ENCODE measurements around the gene NODAL. TPM values are rescaled to one million over a fixed set of nuclear protein-coding genes. Genes with fewer than 3 reads are reported as not detected.

Gene NODAL
- total RNA-seq, 1 donor from 2014 or later: not detected

DNA sequence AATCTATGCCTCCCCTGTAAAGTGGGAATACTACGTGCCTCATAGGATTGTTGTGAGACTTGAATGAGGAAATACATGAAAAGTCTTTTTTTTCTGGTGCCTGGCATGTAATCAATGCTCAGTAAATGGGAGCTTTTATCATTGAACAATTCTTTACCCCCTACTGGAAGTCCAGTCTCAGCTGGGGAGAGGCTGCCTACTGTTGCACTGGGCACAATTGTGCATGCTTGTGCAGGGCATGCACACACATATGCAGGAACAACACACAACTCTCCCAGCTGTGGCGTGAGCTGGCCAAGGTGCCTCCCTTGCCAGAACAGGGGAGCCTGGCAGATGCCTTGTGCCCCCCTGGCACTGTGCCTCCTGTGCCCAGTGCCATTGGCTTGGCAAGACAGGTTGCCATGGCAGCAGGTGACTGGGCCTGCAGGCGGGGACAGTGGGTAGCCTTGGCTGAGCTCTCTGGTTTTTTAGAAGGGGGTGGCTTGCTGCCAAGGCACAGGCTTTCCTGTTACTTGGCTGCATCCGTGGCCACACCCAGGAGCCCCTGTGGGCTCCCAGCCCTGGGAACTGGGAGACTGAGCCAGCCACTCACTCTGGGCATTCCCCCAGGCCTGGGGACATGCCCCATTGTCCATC is 21.0 kb upstream of the NODAL start:
- no peak for DNase-seq

DNA sequence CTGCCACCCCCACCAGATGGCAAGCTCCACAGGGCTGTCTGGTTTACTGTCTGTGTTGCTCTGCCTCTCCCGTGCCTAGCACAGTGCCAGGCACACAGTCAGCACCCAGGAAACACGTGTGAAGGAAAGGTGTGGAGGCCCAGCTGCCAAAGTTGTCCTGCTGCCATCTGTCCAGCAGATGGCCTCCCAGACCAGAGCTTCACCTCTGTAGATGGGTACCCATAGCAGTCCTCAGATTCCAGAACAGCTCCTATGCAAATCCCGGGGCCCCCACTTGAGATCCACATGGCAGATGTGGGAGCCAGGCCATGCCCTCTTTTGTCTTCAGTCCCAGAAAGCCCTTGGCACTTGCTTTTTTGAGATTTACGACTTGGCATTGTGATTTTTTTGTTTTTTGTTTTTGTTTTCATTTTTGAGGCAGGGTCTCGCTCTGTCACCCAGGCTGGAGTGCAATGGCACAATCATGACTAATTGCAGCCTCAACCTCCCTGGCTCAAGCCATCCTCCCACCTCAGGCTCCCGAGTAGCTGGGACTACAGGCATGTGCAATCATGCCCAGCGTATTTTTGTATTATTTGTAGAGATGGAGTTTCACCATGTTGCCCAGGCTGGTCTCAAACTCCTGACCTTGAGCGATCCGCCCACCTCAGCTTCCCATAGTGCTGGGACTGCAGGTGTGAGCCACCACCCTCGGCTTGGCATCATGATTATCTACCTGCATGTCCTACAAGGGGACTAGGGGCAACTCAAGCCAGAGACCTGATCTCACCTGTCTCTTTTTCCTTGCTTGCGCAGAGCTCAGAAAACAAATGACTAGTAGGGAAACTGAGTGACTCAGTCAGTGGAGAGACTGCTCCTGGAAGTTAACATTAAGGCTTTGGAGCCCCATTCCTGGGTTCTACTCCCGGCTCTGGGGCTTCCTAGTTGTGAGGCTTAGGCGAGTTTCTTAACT is 20.2 kb upstream of the NODAL start:
- no peak for DNase-seq

DNA sequence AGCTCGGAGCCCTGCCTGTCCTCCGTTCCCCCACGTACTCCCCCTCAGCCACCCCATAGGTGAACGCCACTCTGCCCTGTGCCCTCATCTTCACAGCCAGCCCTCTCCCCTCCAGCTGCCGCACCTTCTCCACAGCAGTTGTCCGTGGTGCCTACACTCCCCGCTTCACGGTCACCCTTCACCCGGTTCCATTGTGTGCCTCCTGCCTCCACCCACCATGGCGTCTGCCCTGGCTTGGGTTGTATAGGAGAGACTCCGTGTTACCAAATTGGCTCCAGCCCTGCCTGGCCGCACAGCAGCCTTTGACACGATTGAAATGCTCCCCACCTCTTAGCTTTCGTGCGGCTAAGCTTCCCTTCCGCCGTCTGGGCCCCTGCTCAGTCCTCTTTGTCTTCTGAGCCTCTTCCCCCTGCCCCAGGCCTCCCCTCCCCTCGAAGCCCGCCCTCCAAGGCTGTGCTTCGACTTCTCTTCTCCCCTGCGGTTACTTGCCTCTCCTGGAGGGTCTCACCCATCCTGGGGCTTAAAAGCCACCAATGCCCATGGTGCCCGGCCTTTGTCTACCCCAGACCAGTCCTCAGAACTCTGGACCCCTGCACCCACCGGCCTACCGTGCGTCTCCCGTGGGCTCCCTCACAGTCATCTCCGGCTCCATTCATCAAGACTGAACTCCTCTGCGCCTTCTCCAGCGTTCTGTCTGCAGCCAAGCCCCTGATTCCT is 18.5 kb upstream of the NODAL start:
- DNase-seq: no peak

DNA sequence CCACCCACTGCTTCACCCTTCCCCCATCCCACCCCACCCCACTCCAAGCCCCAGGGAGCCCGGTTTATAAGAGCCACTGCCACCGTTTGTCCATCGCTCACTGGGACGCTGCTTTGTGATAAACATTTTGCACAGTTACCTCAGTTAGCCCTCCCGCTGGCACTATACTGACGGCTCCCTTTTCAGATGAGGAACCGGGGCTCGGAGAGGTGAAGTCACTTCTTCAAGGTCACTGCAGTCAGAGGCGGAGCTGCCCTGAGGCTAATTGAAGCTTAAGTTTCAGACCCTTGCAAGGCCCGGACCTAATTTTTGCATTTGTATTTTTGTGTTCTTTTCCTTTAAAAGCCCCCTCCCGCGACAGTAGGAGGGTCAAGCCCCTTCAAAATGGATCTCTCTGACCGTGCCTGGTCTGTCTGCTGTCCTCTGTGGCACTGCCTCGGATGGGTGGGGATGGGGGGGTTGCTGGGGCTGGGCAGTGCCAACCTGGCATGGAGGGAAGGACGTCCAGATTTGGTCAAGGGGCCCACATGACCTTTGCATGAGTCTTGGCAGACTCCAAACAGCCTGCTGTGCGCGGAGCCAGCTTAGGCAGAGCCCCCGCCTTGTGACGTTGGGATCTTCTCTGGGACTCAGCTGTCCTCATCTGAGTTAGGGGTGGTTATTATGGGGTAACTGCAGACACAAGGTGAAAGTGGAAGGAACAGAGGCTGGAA is 17.7 kb upstream of the NODAL start:
- no peak for DNase-seq

DNA sequence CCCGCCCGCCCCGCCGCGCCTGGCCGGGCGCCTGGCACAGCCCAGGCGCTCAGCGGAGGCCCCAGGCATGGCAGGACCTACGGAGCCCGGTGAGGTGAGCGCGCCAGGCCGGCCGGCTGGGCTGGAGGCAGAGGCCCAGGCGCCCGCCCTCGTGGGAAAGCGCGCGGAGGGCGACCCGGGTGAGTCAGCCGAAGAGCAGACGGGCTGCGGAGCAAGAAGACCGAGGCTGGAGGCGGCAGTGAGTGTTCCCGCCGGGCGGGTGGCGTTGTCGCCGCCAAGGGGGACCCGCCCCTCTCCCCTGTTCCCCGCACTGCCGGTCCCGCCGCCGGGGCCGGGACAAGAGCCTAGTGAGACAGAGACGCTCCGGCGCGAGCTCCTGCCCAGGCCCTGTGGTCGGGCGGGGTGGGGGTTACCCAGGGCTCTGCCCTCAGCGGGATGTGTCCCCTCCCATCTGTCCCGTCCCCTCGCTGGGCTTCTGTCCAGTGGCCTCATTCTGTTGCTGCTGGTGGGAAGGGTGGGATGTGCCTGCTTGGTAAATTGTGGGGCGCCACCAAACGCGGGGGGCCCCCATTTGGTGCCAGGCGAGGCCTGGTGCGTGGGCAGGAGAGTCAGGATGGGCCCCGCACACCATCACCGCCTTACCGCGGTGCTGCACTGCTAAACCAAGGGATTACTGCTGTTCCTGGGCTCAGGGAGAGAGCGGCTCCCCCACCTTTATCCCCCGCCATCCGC is 17.0 kb upstream of the NODAL start:
- no peak for DNase-seq

DNA sequence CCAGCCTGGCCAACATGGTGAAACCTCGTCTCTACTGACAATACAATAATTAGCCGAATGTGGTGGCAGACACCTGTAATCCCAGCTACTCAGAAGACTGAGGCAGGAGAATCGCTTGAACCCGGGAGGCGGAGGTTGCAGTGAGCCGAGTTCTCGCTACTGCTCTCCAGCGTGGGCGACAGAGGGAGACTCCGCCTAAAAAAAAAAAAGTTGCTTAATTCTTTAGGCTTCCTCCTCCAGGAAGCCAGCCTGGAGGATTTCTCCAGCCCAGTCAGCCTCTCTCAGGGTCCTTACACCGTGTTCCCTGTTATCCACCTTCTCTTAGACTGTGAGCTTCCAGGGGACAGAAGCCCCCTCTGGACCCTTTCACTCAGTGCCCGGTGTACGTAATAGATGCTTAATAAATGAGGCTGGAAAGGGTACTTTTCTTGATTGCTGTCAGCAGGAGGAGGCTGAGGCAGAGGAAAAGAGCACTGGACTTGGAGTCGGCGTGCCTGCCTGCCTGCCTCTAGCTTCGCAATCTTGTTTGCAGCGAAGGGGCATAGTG is 16.4 kb upstream of the NODAL start:
- DNase-seq: no peak

DNA sequence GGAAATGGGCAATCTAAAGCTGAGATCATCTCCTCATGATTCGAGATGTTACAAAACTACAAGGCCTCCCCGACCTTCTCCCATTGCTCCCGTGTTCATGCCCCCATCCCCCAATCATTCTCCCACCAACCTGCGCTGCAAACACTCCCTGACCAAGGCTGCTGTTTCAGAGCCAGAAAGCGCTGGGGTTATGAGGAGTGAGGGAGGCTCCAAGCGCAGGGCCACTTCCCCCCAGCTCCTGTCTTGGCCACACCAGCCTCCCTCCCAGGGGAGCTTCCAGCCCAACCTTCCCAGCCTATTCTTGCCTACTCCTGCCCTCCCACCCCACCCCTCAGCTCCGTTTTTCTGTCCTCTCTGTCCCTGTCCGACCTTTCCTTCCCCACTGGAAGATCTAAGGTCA is 14.7 kb upstream of the NODAL start:
- no peak for DNase-seq

DNA sequence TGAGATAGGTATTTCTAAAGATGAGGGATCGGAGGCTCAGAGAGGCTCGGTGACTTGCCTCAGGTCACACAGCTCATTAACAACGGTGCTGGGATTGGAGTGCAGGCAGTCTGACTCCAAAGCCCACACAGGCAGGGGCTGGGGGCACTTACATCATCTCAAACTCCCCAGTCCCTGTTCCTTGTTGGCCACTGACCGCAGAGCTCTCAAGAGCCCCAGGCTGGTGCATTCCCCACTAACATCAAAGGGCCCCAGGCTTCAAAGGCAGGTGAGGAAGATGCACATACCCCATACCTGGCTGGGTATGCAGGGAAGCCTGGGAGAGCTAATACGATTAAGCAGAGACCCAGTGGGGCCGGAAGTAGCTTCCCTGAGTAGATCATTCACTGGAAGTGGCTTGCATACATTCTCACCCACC is 13.7 kb upstream of the NODAL start:
- no peak for DNase-seq

DNA sequence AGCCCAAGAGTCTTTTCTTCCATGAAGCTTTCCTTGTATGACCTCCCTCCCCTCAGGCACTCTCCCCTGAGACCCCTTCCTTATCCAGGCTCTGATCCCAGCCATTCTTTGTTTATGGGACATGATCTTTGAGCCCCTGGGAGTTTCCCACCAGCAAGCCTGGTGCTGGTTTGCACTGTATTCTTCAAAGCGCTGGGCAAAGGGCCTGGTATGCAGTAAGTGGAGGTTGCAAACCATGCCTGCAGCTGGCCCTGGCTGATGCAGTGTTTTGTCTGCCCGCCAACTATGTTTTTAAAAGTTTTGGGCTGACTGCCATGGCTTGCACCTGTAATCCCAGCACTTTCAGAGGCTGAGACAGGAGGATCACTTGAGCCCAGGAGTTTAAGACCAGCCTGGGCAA is 6.8 kb upstream of the NODAL start:
- DNase-seq: no peak

DNA sequence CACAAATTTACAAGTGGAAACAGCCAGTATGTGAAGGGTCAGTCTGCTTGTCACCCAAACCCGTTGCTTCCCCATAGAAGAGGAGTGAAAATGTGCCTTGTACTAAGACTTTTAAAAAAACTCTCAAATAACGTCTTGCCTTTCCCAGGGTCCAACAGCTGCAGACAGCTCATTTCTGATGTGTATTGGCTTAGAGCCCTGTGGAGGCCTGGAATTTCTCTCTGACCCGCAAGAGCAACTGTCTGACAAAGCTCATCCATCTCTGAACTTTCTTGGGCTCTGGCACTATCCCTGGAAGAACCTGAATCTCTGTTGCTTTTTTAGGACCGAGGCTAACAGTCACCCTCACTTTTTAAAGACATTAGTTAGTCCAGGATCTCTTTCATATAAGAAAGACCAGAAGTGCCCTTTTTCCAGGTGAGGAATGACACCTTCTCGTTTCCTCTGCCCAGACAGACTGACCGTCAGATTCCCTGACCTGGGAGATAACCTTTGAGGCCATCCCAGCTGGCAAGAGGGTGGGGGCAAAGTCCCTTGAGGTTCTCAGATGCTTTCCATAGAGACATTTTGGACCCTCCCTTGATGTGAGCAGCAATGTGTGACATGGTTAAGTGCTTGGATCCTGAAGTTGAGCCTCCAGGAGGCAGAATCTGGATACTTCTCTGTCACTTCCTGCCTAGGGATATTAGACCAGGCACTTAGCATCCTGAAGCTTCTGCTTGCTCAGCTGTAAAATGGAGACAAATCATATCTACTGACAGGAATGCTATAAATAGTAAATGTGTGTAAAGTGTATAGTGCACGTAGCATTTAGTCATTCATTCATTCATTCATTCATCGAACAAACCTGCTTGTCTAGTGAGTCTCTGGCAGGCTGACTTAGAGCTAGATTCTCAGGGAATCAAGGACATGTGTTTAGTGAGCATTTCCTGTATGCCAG is 4.5 kb upstream of the NODAL start:
- DNase-seq: peak; percentile 9

DNA sequence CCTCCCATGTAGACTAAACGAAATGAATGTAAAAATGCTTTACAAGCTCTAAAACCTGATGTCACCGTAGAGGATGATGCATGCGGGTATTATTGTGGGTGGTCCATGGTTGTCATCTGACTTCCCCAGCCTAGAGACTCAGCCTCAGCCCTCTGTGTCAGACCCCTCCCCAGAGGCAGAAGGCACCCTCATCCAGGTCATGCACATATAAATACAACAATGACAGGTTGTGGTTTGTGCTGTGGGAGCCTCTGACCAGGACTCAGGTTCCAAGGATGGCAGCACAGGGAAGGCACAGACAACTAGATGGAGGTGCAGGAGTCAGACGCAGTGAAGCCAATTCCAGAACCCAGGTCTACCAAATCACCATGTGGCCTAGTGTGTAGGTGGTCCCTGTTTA is 3.3 kb upstream of the NODAL start:
- no peak for DNase-seq

DNA sequence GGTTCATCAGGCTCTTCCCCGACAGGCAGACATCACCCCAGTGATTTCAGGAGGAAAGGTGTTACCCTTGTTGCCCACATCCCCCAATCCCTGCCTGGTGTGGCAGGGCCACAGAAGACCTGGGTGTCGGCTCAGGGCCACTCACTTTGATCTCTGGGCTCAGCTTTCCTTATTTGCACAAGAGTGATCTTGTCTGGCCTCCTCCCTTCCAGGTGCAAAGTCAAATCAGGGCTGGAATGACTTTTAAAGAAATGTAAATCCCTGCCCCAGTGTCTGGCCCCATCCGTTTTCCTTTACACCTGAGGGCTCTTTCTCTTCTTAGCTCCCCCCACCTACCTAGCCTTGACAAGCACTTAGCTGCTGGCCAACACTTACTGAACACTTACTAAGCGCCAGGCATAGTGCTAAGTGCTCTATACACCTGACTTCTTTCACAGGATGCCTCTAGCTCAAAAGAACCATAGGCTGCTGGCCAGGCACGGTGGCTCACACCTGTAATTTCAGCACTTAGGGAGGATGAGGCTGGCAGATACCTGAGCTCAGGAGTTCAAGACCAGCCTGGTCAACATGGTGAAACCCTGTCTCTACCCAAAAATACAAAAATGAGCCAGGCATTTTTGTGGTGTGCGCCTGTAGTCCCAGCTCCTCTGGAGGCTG is 979 bp upstream of the NODAL start:
- no peak for DNase-seq

DNA sequence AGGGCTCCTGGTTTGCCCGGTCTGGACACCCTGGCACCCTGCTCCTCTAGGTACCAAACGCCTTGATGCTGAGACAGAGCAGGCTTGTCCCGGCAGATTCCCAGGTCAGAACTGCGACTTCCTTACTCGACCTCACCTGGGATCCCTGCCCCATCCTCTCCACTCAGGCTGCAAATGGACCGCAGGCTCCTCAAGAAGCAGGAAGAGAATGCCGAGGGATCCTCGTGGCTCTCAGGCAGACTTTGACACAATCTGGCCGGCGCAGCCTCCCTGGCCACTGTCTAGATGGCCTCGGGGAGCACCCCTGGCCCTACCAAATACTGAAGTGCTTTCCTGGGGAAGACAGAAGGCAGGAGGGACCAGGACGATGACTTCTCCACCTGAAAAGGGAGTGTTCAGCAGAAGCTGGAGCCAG is 421 bp upstream of the NODAL start:
- DNase-seq: no peak

DNA sequence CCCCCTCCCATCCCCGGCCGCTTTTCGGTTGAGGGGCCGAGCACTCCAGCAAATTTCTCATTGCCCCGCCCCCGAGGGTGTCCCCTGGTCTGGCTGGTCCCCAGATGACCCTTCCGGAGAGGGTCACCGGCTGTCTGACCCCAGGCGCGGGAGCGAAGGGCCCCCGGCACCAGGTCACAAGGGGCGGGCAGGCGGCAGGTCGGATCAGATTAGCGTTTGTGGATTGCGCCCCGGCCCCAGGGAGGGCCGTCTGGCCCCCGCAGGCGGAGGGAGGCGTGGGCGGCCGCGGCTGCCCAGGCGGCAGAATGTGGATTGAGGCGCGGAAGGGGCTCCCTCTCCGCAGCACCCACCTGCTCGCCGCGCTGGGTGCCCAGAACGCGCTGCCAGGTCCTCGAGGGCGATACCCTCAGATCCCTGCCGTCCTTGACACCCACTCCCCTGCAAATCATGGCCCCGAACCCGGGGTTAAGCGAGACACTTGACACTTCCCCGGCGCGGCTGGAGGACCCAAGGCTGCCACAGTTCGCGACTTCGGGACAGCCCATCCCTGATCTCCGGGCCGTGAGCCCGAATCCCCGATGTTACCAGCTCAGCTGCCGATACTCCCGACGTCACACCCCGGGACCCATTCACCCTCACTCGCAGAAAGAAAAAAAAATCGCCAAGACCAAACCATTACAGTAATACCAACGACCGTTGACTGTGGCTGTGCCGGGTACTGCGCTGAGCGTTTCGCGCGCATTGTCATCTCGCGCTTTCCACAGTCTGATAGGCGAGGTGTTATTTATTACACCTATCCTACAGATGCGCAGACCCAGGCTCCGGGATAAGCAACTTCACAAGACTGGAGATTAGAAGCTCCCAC is 953 bp downstream of the NODAL start:
- DNase-seq: no peak

DNA sequence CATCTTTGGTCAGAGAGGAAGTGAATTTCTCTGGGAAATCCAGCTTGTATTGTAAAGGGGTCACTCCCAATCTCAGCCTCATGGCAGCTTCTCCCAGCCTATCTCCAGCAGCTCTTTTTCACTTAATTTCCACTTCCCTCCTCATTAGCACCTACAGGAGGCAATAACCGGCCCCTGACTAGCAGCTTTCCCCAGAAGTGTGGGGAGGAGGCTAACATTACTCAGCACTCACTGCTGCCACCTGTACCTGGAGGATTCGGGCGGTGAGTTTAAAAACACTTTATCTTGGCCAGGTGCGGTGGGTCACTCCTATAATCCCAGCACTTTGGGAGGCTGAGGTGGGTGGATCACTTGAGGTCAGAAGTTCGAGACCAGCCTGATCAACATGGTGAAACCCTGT is 3.8 kb downstream of the NODAL start:
- DNase-seq: no peak

DNA sequence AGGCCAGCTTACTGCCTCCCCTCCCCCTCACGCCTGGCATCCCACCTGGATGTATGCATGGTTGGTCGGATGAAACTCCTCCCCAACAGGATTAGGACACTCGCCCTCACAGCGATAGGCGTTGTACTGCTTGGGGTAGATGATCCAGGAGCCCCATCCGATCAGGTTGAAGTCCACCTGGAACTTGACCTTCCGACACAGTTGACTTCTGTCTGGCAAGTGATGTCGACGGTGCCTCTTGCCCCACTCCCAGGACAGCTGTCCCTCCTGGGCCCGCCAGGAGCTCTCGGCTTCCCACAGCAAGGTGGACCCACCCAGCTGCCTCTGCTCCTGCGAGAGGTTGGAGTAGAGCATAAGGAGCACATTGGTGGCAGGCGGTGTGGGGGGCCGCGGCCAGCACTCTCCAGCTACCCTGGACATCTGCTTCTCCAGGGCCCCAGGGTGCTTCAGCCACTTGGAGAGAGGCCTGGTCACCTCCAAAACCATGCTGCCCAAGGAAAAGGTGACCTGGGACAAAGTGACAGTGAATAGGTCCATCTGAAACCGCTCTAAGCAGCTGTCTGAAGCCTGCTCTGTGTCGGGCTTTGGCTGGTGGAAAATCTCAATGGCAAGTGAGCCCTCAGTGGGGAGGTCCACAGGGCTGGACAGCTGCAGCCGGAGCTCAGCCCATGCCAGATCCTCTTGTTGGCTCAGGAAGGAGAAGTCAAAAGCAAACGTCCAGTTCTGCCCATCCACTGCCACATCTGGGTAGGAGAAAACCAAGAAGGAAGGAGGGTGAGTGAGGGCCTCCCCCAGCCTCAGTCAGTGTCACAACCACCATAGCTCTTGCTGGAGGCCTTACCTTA is 6.0 kb downstream of the NODAL start:
- no peak for DNase-seq

DNA sequence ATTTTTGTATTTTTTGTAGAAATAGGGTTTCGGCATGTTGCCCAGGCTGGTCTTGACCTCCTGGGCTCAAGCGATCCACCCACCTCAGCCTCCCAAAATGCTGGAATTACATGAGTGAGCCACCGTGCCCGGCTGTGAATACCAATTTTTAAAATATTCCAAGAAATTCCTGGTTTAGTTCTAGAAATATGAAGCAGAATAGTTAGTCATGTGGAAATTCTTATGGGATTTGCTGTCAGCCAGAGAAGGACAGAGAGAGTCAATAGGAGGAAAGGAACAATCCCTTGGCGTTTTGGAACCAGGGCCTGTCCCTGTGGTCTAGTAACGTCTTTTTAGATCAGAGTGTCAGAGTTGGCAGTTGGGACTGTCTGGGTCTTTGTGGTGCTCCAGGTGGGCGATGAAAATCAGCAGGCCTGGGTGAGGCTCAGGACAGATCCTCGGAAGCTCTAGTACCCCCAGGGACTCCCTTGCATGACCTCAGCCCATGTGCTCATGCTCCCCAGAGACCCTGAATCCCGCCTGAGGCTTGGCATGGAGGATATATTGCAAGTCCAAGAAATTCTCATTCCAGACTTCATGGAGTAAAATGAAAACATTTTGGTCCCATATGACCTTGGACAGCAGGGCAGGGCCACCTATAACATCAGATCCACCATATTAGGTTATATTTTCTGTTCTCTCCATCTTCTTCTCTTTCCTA is 7.8 kb downstream of the NODAL start:
- no peak for DNase-seq

All from skin of body (tissue), 2 donors.